ENCODE measurements around the gene YPEL3. TPM values are rescaled to one million over a fixed set of nuclear protein-coding genes. Genes with fewer than 3 reads are reported as not detected.

YPEL3 gene
- total and polyA plus RNA-seq, 2 of the 8 experiments (the other 6 are each of a cell fraction or from before 2014, with no cell fraction given), result 40.3 to 53.3 TPM

- no peak for TF ChIP-seq CHD7 (IDR thresholded peaks at IDR 0.05; ENCODE audit: insufficient replicate concordance, low read length)
- no peak for TF ChIP-seq EGR1 (IDR thresholded peaks at IDR 0.05; ENCODE audit: borderline replicate concordance, low read depth, low read length)
- no peak for TF ChIP-seq TAF7 (optimal IDR thresholded peaks at IDR 0.05; ENCODE audit: borderline replicate concordance, low read depth, low read length)
- TF ChIP-seq RBBP5 (IDR thresholded peaks at IDR 0.05; ENCODE audit: borderline replicate concordance, low read depth, low read length), result no peak
- no peak for TF ChIP-seq SRF (IDR thresholded peaks at IDR 0.05; ENCODE audit: low read depth, low read length)
- no peak for TF ChIP-seq TEAD4 (IDR thresholded peaks at IDR 0.05; ENCODE audit: low read depth, low read length)
These were observed 1.4 kb downstream of the YPEL3 start (continued) for GRCh38 chr16:30094541-30095165.
